CD4-positive, alpha-beta memory T cell (primary cell): ENCODE results near the gene UMAD1. TPM values are rescaled to one million over a fixed set of nuclear protein-coding genes. Genes with fewer than 3 reads are reported as not detected.
A peak's percentile ranks its signal among the peaks of the same experiment; 100 is the strongest.
"Not testable (repeated sequence)": the region's sequence is repeated elsewhere in the genome, so short reads cannot be mapped to it uniquely, and the experiment has no call there.

Source experiments
- CTCF ChIA-PET: fragments of 350-600 bp; sonication (Branson Sonifier 250); formaldehyde crosslinking; loops from one replicate; lab custom pipeline; 2021; ENCODE audit warnings: inconsistent platforms; ENCODE audit not compliant: partially characterized antibody; lab: Charles Lee
- POLR2A ChIA-PET: fragments of 350-600 bp; sonication (Branson Sonifier 250); formaldehyde crosslinking; loops from one replicate; lab custom pipeline; 2021; ENCODE audit not compliant: partially characterized antibody; lab: Charles Lee
- DNase-seq, 5 donors: peaks; one replicate each; pipeline versions ENCODE4 v3.0.0 to v3.0.0-alpha.2; 2020 to 2022; ENCODE audit warnings: mixed read lengths in 1 of 5
- H3K27ac ChIP-seq: one replicate; pipeline ENCODE4 v1.7.0; 2013; ENCODE audit warnings: low read depth, low read length
- H3K27me3 ChIP-seq: 2 replicates; pipeline ENCODE4 v1.7.0; 2013; ENCODE audit warnings: mild to moderate bottlenecking, low read length, moderate library complexity; ENCODE audit not compliant: insufficient read depth
- H3K36me3 ChIP-seq: 2 replicates; pipeline ENCODE4 v1.7.0; 2013; ENCODE audit warnings: mild to moderate bottlenecking, low read length, moderate library complexity; ENCODE audit not compliant: insufficient read depth
- H3K4me1 ChIP-seq: 2 replicates; pipeline ENCODE4 v1.7.0; 2013; ENCODE audit warnings: mild to moderate bottlenecking, low read length, moderate library complexity; ENCODE audit not compliant: insufficient read depth
- H3K4me3 ChIP-seq, 2 donors: one replicate each; pipeline ENCODE4 v1.7.0; 2013; ENCODE audit warnings: low read length in 2 of 2, mild to moderate bottlenecking in 1 of 2
- H3K9me3 ChIP-seq, 2 donors: one replicate each; pipeline ENCODE4 v1.7.0; 2013; ENCODE audit warnings: low read length in 2 of 2, control low read depth in 1 of 2; ENCODE audit not compliant: control insufficient read depth in 1 of 2
- H3K27ac Mint-ChIP-seq, 7 donors: one replicate each; pipeline ENCODE4 v1.8.0; 2020 to 2021; ENCODE audit warnings: mixed read lengths in 7 of 7, mild to moderate bottlenecking in 6 of 7, inconsistent platforms in 3 of 7, moderate library complexity in 3 of 7
- H3K27me3 Mint-ChIP-seq, 2 donors: one replicate each; pipeline ENCODE4 v1.8.0; 2020 to 2021; ENCODE audit warnings: mixed read lengths in 2 of 2
- H3K36me3 Mint-ChIP-seq, 2 donors: one replicate each; pipeline ENCODE4 v1.8.0; 2020 to 2021; ENCODE audit warnings: mixed read lengths in 2 of 2, inconsistent platforms in 1 of 2, mild to moderate bottlenecking in 1 of 2
- H3K4me1 Mint-ChIP-seq, 4 donors: one replicate each; pipeline ENCODE4 v1.8.0; 2020 to 2021; ENCODE audit warnings: mixed read lengths in 4 of 4, mild to moderate bottlenecking in 1 of 4
- H3K4me3 Mint-ChIP-seq, 8 donors: one replicate each; pipeline ENCODE4 v1.8.0; 2020 to 2021; ENCODE audit warnings: mixed read lengths in 8 of 8, mild to moderate bottlenecking in 7 of 8, moderate library complexity in 6 of 8, inconsistent platforms in 3 of 8
- H3K9me3 Mint-ChIP-seq, 8 donors: one replicate each; pipeline ENCODE4 v1.8.0; 2020 to 2021; ENCODE audit warnings: mixed read lengths in 8 of 8, mild to moderate bottlenecking in 5 of 8, inconsistent platforms in 3 of 8, moderate library complexity in 1 of 8
- intact Hi-C: fragments of 100-400 bp; cut with micrococcal nuclease; formaldehyde crosslinking; loops from one replicate; pipeline ENCODE4 v1.15.1; 2023
- polyA plus RNA-seq, 2 donors: library from polyadenylated mRNA; unstranded; fragments of 300-500 nt; fragmentation: Illumina TruSeq; gene quantifications; one replicate each; pipeline ENCODE4 v1.2.3, GENCODE V29; 2021
- total RNA-seq, 2 experiments: library from RNA; stranded (reverse); gene quantifications; one replicate each; pipeline ENCODE4 v1.2.3, GENCODE V29; 2021

UMAD1 gene
- total and polyA plus RNA-seq, 4 experiments from 2014 or later, result 23.5 to 36.7 (median 27.6) TPM

GRCh38 chr7:7812112-7812511, 171.6 kb downstream of the UMAD1 start:
- ChIA-PET CTCF (no interaction called here), POLR2A (no interaction called here)
- H3K36me3 ChIP-seq, result no peaks in the 10 kb centered on the region
- Mint-ChIP-seq H3K27me3 (no peaks in the 10 kb centered on the region), H3K4me1 (peaks cover 24 to 27% (median 26%) of the 10 kb centered on the region in 4 donors), H3K9me3 (peaks cover 0 to 2% (median 0%) of the 10 kb centered on the region in 8 donors), H3K36me3 (peaks cover 4 to 9% of the 10 kb centered on the region in 2 donors), H3K4me3 (no peak overlapping the region), H3K27ac (peak overlapping the region in 1 of 7 donors; percentile 7)
- no peak overlapping the region for H3K27ac ChIP-seq
- H3K27me3 ChIP-seq, result no peaks in the 10 kb centered on the region
- H3K4me1 ChIP-seq, result peaks cover 24% of the 10 kb centered on the region
- no peak overlapping the region for H3K4me3 ChIP-seq
- intact Hi-C loops, result loop anchor here (10.0 kb wide), 1 partner anchor 113 kb away; no protein-coding TSS in a partner anchor
- DNase-seq, result no peak
- H3K9me3 ChIP-seq, result no peaks in the 10 kb centered on the region

GRCh38 chr7:7815395-7815794, 174.8 kb downstream of the UMAD1 start:
- POLR2A ChIA-PET, result interaction anchor here (0.8 to 2.2 kb wide), 3 partner anchors 51 to 130 kb away, joined by 3 to 5 read pairs (median 3); no protein-coding TSS in a partner anchor
- CTCF ChIA-PET, result interaction anchor here (1.2 to 1.6 kb wide), 2 partner anchors 22 to 51 kb away, joined by 3 read pairs; no protein-coding TSS in a partner anchor
- no peaks in the 10 kb centered on the region for H3K27me3 Mint-ChIP-seq
- H3K36me3 Mint-ChIP-seq, result peaks cover 2 to 9% of the 10 kb centered on the region in 2 donors
- no peaks in the 10 kb centered on the region for H3K9me3 ChIP-seq
- peaks cover 34% of the 10 kb centered on the region for H3K4me1 ChIP-seq
- peak overlapping the region in 7 of 8 donors; percentile 54 to 88 (median 77) for H3K4me3 Mint-ChIP-seq
- H3K27ac Mint-ChIP-seq, result peak overlapping the region in 5 of 7 donors; percentile 12 to 83 (median 58)
- H3K27me3 ChIP-seq, result no peaks in the 10 kb centered on the region
- H3K27ac ChIP-seq, result no peak overlapping the region
- H3K4me3 ChIP-seq, result no peak overlapping the region
- intact Hi-C loops, result loop anchor here (10.0 kb wide), 1 partner anchor 109 kb away; no protein-coding TSS in a partner anchor
- no peak for DNase-seq
- H3K36me3 ChIP-seq, result no peaks in the 10 kb centered on the region
- H3K4me1 Mint-ChIP-seq, result peaks cover 33 to 42% (median 39%) of the 10 kb centered on the region in 4 donors
- peaks cover 0 to 2% (median 0%) of the 10 kb centered on the region in 8 donors for H3K9me3 Mint-ChIP-seq

GRCh38 chr7:7816084-7816483, 175.5 kb downstream of the UMAD1 start:
- intact Hi-C loops, result loop anchor here (10.0 kb wide), 1 partner anchor 109 kb away; no protein-coding TSS in a partner anchor
- H3K27me3 Mint-ChIP-seq, result no peaks in the 10 kb centered on the region
- POLR2A ChIA-PET, result interaction anchor here (0.8 to 2.2 kb wide), 3 partner anchors 51 to 129 kb away, joined by 3 to 5 read pairs (median 3); no protein-coding TSS in a partner anchor
- Histone ChIP-seq H3K27ac (no peak overlapping the region), H3K4me3 (peak overlapping the region in 1 of 2 donors; percentile 12), H3K27me3 (no peaks in the 10 kb centered on the region), H3K9me3 (no peaks in the 10 kb centered on the region), H3K4me1 (peaks cover 34% of the 10 kb centered on the region), H3K36me3 (no peaks in the 10 kb centered on the region)
- peaks cover 33 to 42% (median 39%) of the 10 kb centered on the region in 4 donors for H3K4me1 Mint-ChIP-seq
- H3K4me3 Mint-ChIP-seq, result peak overlapping the region; percentile 54 to 88 (median 77)
- CTCF ChIA-PET, result no interaction called here
- peaks cover 0 to 2% (median 0%) of the 10 kb centered on the region in 8 donors for H3K9me3 Mint-ChIP-seq
- peak in 4 of 5 donors; percentile 21 to 57 (median 50) for DNase-seq
- peak overlapping the region; percentile 12 to 89 (median 65) for H3K27ac Mint-ChIP-seq
- peaks cover 2 to 9% of the 10 kb centered on the region in 2 donors for H3K36me3 Mint-ChIP-seq

GRCh38 chr7:7816816-7817536, 176.4 kb downstream of the UMAD1 start:
- H3K9me3 ChIP-seq, result no peaks in the 10 kb centered on the region
- Mint-ChIP-seq H3K27me3 (no peaks in the 10 kb centered on the region), H3K36me3 (peaks cover 2 to 4% of the 10 kb centered on the region in 2 donors), H3K4me1 (peaks cover 33 to 42% (median 39%) of the 10 kb centered on the region in 4 donors), H3K27ac (peak overlapping the region; percentile 9 to 83 (median 52)), H3K4me3 (peak overlapping the region in 7 of 8 donors; percentile 54 to 88 (median 77)), H3K9me3 (peaks cover 0 to 2% (median 0%) of the 10 kb centered on the region in 8 donors)
- no peak for DNase-seq
- POLR2A ChIA-PET, result no interaction called here
- H3K36me3 ChIP-seq, result no peaks in the 10 kb centered on the region
- no peaks in the 10 kb centered on the region for H3K27me3 ChIP-seq
- CTCF ChIA-PET, result no interaction called here
- intact Hi-C loops, result loop anchor here (10.0 kb wide), 1 partner anchor 108 kb away; no protein-coding TSS in a partner anchor
- peaks cover 34% of the 10 kb centered on the region for H3K4me1 ChIP-seq
- H3K27ac ChIP-seq, result no peak overlapping the region
- no peak overlapping the region for H3K4me3 ChIP-seq

- peaks cover 33 to 42% (median 39%) of the 10 kb centered on the region in 4 donors for H3K4me1 Mint-ChIP-seq
- POLR2A ChIA-PET, result no interaction called here
- H3K27ac Mint-ChIP-seq, result peak overlapping the region in 5 of 7 donors; percentile 12 to 76 (median 44)
- peaks cover 0 to 2% (median 0%) of the 10 kb centered on the region in 8 donors for H3K9me3 Mint-ChIP-seq
- Histone ChIP-seq H3K27me3 (no peaks in the 10 kb centered on the region), H3K36me3 (no peaks in the 10 kb centered on the region), H3K27ac (no peak overlapping the region), H3K9me3 (no peaks in the 10 kb centered on the region), H3K4me1 (peaks cover 34% of the 10 kb centered on the region), H3K4me3 (no peak overlapping the region)
- intact Hi-C loops, result loop anchor here (10.0 kb wide), 1 partner anchor 107 kb away; no protein-coding TSS in a partner anchor
- peak overlapping the region in 7 of 8 donors; percentile 13 to 66 (median 31) for H3K4me3 Mint-ChIP-seq
- H3K36me3 Mint-ChIP-seq, result peaks cover 2 to 4% of the 10 kb centered on the region in 2 donors
- peak in 2 of 5 donors; percentile 14 to 34 for DNase-seq
- H3K27me3 Mint-ChIP-seq, result no peaks in the 10 kb centered on the region
- CTCF ChIA-PET, result interaction anchor here (1.1 kb wide), 1 partner anchor 30 kb away, joined by 3 read pairs; no protein-coding TSS in a partner anchor
Observed at GRCh38 chr7:7817748-7818147, 177.2 kb downstream of the UMAD1 start.

GRCh38 chr7:7818179-7818578, 177.6 kb downstream of the UMAD1 start:
- H3K9me3 ChIP-seq, H3K36me3 ChIP-seq, DNase-seq, H3K27me3 Mint-ChIP-seq, H3K4me3 ChIP-seq, H3K36me3 Mint-ChIP-seq, H3K27ac ChIP-seq, H3K27me3 ChIP-seq, H3K9me3 Mint-ChIP-seq, POLR2A ChIA-PET: not testable (repeated sequence)
- Mint-ChIP-seq H3K4me1 (peaks cover 33 to 42% (median 39%) of the 10 kb centered on the region in 4 donors), H3K27ac (peak overlapping the region in 4 of 7 donors; percentile 7 to 28 (median 14)), H3K4me3 (peak overlapping the region in 2 of 8 donors; percentile 0 to 52)
- intact Hi-C loops, result loop anchor here (10.0 kb wide), 1 partner anchor 107 kb away; no protein-coding TSS in a partner anchor
- CTCF ChIA-PET, result interaction anchor here (1.1 kb wide), 1 partner anchor 30 kb away, joined by 3 read pairs; no protein-coding TSS in a partner anchor
- H3K4me1 ChIP-seq, result peaks cover 34% of the 10 kb centered on the region
